ENCODE measurements around the gene NRP2.

Gene NRP2

DNA sequence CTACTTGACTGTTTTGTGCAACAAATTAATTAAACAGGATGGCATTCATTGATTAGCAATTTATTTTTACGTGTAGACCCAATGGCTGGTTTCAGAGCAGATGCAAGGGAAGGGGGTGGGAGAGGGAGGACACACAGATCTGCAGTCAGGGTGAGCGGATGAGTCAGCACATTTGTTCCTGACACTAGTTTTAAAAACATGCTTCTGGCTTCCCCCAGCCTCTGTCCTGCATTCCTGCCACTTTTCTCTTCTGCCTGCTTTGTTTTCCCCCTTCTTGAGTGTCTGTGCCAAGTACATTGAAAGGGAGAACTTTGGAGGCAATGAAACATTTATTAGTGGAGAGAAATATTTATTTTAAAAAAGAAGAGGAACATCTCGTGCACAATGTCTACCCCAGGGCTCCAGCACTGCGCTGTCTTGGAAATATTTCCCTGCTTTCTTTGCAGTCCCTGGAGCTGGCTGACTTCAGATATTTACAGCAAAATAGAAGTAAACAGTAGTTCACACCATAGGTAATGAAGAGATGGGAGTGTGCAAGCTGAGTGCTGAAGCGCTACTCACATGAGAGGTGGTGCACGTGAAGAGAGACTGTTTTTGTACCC lies 52.2 kb downstream of the NRP2 start:
- DNase-seq = no peak

DNA sequence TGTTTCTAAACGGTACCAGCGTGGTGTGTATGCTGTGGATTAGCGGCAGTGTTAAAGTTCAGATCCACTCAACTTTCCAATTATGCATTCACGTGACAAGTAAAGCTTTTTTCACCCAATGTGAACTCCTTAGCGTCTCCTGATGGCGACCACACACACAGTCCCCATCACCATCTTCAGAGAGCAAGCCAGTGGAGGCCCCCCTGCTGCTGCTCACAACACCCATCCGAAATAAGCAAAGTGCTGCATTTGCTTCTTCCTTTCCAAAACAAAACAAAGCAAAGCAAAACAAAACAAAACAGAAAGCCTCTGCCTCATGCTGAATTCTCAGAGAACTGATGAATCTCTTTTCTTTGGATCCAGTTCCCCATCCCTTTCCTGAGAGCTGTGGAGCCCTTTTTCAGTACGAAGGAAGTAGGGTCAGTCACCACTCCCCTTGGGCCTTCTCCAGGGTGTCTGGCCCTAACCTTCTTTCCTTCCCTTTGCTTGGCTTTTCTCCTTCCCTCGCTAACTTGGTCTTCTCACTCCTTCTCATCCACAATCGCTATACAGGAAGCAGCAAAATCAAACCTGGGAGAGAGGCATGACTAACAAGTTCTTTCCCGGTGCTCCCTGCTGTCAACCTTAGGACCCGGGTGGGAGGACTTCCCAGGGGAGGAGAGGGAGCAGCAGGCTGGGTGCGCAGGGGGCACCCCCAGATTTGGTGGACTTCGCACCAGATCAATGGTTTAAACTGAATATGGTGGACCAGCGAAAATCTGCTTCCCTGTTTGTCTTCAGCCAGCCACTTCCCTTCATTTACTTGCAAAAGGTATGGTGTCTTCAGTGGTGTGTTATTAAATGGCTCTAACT lies 56.0 kb downstream of the NRP2 start:
- no peak for DNase-seq

DNA sequence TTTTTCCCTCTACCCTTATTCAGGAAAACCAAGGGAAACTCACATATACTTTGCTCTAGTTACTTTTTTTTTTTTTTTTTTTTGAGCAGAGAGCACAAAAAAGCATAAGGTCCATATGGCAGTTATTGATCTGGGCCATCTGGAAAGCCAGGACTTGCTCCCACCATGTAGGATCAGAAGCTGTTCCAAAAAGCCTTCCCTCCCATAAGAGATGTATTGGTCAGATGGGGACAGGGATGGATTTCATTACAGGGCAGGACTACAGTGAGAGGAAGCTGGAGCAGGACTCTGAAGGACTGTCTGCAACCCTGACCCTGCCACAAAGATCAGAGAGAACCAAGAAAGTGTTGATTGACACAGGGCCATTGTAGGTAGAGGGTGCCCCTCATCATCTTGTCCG lies 57.3 kb downstream of the NRP2 start:
- no peak for DNase-seq

DNA sequence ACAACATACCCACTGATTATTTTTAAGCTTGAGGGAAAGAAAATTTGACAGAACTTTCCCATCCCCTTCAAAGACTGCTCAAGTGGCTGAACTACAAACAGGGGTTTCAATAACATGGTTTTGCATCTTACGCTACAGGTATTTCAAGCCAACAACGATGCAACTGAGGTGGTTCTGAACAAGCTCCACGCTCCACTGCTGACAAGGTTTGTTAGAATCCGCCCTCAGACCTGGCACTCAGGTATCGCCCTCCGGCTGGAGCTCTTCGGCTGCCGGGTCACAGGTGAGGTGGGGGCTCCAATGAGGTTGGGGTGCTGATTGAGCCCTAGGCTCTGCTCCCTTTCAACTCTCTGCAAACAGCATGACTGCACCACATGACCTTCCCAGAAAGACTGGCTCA lies 58.1 kb downstream of the NRP2 start:
- DNase-seq = no peak

DNA sequence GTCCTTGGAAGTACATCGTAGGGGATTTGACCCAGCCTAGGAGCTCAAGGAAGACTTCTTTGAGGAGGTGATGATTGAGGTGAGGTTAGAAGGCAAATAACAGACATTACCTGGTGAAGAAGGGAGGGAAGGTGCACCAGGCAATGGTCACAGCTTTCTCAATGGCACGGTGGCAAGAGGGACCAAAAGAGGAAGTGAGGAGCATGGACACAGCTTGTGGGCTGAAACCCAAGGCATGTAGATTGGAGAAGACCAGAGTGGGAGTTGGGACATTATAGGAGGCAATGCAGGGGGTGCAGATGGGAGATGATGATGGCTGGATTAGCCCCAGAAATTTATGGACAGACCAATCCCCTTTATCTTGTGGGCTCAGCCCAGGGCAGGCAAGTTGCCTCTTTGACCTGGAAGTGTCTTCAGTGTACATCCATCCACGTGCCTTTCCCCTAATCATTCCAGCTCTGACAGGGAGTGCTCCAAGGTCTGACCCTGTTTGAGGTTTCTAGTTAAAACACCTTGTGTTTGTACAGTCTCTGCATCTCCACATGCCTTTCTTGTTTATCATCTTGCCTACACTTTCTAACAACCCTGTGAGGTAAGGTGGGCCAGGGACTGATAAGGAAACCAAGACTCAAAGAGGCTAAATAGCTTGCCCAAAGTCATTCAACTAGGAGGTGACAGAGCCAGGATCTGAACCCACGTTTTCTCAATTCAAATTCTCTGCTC lies 59.1 kb downstream of the NRP2 start:
- DNase-seq = no peak

DNA sequence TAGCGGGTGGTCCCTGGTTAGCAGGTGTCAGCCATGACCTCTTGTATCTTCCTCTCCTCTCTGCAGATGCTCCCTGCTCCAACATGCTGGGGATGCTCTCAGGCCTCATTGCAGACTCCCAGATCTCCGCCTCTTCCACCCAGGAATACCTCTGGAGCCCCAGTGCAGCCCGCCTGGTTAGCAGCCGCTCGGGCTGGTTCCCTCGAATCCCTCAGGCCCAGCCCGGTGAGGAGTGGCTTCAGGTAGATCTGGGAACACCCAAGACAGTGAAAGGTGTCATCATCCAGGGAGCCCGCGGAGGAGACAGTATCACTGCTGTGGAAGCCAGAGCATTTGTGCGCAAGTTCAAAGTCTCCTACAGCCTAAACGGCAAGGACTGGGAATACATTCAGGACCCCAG lies 60.8 kb downstream of the NRP2 start:
- DNase-seq = no peak

DNA sequence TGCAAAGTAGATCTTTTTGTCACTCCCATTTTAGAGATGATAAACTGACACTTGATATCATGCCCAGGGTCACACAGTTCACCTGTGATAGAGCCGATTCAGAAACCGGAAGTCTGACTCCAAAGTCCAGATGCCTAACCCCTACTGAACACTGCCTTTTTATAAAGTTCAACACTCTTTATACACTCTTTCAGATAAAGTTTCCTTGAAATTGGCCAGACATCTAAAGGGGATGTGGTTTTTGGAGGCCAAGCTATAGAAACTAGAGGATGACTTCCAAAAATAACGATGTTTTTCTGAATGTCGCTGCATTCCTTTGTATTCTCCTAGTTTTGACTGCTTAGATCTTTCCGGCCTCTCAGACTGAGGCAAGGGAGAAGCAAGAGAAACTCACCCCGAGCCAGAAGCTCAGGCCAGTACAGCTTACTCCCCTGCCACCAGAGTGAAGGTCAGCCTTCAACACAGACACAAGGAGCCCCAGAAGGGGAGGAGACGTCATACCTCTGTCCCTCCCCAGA lies 61.8 kb downstream of the NRP2 start:
- no peak for DNase-seq

DNA sequence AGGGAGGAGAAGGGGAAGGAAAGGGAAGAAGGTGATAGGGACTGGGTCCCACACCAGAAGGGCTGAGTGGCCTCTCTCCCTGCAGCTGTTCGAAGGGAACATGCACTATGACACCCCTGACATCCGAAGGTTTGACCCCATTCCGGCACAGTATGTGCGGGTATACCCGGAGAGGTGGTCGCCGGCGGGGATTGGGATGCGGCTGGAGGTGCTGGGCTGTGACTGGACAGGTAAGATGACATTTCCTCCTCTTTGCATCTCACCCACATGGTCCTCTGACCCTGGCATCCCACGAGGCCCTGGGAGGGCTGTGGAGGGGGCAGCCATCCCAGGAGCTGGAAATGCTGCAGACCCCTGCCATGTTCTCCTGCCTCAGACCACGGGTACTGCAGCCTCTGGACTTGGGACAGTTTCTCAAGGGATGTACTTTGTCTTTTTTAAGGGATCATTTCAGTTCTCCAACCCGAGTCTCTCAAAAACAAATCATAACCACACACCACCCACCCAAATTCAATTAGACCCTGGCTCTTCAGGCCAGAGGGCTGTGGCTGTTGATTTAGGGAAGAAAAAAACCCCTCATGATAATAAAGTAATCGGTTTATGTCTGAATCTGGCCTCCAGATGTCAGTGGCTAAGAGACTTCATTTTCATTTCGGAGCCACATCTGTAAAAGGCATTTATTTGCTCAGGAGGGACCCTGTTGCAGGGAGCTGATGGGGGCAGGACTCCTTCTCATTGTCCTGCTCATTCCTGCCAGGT lies 63.5 kb downstream of the NRP2 start:
- DNase-seq = no peak

DNA sequence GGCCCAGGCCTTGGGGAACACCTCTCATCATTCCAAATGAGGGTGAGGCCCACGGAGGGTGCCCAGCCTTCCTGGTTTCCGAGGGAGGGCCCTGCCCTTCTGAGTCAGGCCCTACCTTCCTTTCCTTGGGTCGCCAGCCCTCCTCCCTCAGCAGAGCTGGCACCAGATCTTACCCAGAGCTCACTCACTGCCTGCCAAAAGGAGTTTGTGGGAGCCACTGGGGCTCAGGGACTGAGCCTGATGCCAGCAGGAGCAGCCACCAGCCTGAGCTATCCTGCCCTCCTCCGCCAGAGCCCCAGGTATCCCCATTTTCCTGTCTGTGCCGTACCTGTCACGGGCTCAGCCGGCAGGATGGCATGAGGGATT lies 64.1 kb downstream of the NRP2 start:
- DNase-seq = no peak

DNA sequence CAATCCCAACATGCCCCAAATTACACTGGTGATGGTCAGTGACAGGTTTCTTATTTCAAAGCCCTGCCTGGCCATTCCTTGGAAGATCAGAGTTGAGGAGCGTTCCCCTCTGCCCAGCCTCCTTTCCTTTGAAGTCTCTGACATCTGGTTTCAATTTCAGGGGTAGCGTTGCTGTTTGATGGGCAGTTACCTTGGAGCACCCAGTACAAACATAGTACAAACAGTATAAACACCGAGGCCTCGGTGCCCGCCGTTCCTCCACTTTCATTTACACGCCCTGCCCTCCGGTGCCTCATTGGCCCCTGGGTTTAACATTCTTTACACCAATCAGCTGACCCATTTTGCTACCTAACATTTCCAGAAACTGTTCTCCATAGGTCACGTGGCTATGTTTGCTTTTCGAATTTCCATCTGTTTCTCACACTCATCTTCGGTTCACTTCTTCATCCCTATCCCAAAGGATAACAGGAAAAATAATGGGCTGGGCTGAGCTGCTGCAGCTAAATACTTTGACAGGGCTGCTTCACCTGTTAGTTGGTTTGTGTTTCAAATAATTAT lies 65.6 kb downstream of the NRP2 start:
- no peak for DNase-seq

DNA sequence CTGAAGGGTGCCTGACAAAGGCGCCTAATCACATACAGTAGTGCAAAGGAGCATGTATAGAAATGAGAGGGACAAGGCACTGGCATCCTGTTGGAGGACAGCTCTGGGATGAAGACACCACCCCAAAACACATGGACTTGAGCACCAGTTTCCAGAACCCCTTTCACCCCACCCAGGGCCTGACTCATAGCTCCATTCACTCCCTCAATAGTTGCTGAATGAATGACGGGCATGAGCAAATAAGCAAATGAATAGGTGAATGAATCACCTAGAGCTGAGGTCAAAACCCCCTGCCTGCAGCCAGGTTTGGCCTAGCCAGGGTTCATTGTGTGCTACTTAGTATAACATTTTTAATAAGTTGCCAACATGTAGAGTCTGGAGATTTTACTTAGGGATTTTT lies 66.3 kb downstream of the NRP2 start:
- DNase-seq = no peak

DNA sequence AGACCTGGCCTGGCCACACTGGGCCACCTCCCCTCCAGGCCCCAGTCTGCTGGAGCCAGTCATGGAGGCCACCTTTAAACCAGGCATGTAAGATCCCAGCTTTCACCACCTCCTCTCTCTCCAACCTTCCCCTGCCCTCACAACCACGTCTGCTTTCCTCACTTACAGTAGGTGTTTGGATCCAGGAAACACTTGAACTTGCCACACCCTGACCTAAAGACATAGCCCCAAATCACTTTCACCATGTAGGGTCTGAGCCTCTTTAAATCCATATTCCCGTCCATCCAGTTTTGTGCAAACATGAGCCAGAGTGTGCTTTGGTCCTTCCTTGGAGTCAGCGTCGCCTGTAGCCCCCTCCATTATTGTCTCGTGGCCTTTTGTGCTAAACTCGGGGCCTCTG lies 66.8 kb downstream of the NRP2 start:
- DNase-seq = no peak

DNA sequence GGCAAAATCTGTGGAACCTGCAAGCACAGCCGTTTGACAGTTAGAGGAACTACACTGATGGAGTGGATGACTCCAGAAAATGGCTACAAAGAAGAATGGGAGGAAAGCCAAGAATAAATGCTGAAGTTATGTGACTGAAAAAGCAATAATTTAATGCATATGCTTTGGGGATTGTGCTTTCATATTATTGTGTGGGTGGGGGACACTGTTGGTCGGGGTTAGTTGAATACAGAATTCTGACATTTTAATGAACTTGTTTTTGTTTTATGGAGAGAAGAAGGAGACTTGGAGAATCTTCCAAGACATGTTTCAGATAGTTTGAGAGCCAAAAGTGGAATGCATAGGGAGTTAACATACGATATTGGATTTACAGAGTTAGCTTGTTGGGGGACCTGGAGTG lies 68.5 kb downstream of the NRP2 start:
- DNase-seq = no peak

DNA sequence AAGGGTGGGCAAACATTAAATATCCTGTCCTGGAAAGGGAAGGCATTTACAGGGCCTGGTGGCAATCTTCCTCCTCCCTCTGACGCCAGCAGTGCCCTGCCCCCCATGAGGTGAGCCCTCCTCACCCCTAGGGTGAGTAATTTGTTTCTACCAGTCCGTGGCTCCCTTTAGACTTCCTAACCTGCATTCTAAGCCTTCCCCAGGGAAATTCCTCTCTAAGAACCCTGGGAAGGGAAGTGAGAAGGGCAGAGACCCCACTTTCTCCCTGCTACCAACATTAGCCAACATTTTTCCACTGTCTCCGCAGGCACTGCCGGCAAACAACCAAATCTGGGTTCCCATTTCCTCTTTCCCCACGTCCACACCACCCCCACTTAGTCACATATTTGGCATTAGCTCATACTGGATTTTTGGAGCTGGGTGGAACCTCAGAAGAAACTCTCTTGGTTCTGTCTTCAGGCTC lies 69.3 kb downstream of the NRP2 start:
- no peak for DNase-seq

DNA sequence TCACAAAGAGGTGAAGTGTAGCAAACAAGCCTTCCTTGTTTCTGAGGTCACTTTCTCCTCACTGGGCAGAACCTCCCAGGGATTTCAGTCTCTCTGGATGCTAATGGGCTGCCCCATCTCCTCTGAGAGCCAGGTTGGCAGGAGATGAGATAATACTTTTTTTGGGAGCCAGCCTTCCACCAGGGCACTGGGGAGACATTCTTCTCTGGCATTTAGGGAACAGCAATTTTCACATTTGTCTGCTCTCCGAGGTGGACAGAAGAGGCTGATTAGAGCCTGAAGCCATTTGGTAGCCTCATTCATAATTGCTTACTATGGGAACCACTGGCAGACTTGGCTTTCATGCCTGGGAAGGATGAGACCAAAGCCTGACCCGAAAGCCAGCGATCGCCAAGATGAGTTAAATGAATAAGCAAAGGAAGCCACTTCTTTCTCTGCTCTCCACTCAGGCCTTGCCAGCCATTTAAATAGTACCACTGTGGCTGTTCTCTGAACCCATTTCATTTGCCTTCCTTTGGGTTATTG lies 70.1 kb downstream of the NRP2 start:
- no peak for DNase-seq

DNA sequence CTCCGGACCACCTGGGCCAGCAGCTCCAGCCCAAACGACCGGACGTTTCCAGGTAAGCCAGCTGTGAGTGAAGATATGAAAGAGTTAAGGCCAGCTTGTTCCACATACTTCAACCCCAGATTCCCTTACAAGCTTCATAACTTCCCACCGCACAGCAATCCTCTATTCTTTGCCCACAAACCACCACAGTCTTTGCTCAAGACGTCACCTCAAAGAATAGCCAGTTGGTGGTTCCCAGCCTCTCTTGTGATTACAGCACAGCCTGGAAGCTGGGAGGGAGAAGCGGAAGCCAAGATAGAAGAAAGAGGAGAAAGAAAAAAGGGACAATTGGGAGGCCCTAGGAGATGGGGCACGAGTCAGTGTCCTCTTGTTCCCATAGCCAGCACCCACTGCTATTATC lies 70.6 kb downstream of the NRP2 start:
- no peak for DNase-seq

DNA sequence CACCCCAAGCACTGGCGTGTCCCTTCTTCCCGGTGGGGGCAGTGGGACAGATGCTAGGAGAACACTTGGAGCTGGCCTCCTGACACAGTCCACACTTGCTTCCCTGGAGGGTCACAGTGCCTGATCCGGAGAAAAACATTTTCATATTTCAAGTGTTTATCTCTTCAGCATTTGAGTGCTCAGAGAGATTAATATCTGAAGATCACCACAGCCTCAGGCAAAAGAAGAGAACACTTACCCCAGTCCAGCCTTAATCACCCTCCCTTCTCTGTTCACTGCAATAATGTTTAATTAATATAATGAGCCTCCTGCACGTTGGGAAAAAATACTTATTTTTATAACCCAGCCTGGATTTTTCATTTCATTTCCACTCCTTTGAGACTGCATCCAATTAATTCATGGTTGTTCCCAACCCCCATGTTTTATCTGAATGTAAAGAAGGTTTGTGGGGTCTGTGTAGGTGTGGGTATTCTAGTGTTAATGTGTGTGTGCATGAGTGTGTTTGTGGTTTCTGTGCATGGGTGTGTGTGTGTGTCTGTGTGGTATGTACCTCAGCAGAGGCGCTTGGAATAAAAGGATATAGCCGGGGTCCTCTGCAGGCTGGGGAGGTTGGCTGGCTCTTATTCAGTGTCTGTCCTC lies 72.1 kb downstream of the NRP2 start:
- DNase-seq = no peak

DNA sequence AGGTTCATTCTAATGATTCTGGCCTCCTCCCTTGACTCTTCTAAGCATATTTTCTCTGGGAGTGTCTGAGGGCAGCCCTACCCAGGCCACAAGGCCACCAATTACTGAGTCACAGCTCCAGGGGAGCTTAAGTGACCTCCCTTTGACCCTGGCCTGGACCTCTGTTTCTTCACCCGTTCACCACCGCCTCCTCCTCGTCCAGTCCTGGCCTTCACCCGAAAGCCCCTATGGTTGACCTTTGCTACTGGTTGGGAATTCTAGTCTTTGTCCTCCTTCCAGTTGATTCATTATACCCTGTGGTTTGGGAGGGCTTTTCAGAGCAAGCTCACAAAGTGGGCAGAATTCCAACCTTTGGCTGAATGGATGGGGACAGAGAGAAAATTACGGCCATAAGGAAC lies 72.6 kb downstream of the NRP2 start:
- no peak for DNase-seq

DNA sequence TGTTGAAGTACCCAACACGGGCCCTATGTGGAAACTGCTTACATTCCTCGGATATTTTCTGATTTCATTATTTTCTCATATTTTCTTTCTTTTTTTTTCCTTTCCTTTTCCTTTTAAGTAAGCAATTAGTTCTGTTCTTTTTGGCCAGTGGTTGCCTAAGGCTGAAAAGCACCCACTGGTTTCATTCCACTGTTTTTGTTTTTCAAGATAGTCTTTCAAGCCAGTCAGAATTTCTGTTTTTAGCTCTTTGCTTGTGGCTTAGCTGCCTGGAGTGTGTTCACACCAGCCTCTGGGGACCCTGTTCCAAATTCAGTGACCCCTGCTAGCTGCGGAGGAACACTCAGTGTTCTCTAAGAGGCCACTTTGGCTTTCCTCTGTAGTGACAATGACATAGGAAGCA lies 73.6 kb downstream of the NRP2 start:
- DNase-seq = no peak

DNA sequence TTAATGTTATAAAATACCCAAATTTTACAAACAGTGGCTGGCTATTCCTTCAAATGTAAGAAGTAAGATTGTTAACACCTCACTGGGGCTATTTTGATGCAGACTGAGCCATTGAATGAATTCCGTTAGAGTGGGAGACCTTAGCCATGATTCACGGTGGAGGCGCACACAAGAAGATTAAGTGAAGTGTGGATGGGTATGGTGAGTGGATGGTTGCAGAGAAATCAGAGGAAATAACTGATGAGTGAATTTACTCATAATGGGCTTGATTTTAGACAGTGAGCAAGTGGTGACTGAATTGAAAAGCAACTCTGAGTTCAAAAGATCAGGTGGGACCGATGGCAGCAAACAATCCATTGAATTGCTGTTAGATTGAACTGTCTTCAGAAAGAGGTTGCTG lies 75.0 kb downstream of the NRP2 start:
- no peak for DNase-seq

DNA sequence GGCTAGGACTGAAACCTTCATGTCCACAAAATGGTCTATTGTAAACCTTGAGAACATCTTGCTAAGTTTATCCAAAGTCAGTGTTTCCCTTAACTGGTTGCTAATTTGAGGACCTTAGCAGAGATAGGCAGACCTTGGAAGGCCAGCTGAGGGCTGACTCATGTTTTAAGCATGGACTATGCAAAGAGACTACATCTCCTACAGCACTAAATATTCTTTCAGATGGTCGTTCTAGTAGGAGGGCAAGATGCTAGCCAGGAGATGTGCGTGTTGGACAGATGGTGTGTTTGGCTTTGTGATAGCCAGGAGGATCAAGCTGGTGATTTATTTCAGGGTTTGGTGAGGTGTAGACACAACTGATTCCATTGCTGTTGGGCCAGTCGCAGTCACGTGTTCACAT lies 75.8 kb downstream of the NRP2 start:
- DNase-seq = no peak

DNA sequence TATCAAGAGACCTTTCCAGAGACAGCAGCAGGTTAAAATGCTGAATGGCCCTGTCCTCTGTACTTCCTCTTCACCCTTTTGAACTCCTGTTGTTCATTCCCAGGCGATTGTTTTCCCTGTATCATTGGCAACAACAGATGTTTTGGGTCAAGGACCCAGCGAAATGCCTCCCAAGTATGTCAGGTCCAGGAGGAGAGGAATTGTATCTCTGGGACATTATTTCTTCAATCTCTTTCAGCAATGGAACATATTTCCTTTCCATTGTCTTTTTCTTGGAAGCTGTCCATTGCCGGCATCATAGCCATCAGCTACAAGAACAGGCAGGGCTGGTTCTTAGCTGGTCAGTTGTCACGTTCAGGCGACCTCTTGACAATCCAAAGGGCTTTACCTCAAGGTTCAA lies 76.2 kb downstream of the NRP2 start:
- no peak for DNase-seq
